HCT116 (cell line): ENCODE data around the gene ZNHIT2. TPM values are rescaled to one million over a fixed set of nuclear protein-coding genes. Genes with fewer than 3 reads are reported as not detected.
"Not testable (repeated sequence)": the region's sequence is repeated elsewhere in the genome, so short reads cannot be mapped to it uniquely, and the experiment has no call there.

ENCODE experiments used
- ATAC-seq: fragments of 200-7000 bp; cut with Tn5 transposase; 2 replicates; pipeline ENCODE4 v1.9.1; 2020; ENCODE audit warnings: mild to moderate bottlenecking, moderate library complexity
- BruUV-seq: library from RNA; stranded (reverse); fragments of 400-500 nt; replicated peaks from 2 replicates; lab custom pipeline; 2021; lab: Mats Ljungman, UMichigan
- CTCF ChIA-PET: fragments of 300-600 bp; sonication (Branson Sonifier 250); formaldehyde crosslinking; loops from one replicate; lab custom pipeline; 2021; ENCODE audit warnings: antibody characterized with exemption; lab: Charles Lee
- POLR2A ChIA-PET: fragments of 300-600, 350-600 bp; sonication (Branson Sonifier 250); formaldehyde crosslinking; loops from one replicate; lab custom pipeline; 2021; ENCODE audit warnings: antibody characterized with exemption; lab: Charles Lee
- RAD21 ChIA-PET, 2 experiments: fragments of 300-600 bp; sonication (Branson Sonifier 250); formaldehyde crosslinking; loops; one replicate each; lab custom pipeline; 2023; ENCODE audit warnings: low total read pairs in 2 of 2; ENCODE audit not compliant: uncharacterized antibody in 2 of 2, unreplicated experiment in 2 of 2, low non-redundant PET in 1 of 2; lab: Charles Lee
- DNase-seq: peaks from one replicate; pipeline ENCODE4 v3.0.0-alpha.2; 2010; ENCODE audit warnings: low read depth, low spot score
- H2AFZ ChIP-seq: fragments of 200-600 bp; shearing (Covaris generic), sonication (generic); 2 replicates; pipeline ENCODE4 v1.6.1; 2017; ENCODE audit warnings: low read depth, mixed run types, mixed read lengths, antibody characterized with exemption, low read length; ENCODE audit not compliant: poor library complexity, severe bottlenecking
- H3K27ac ChIP-seq: 2 replicates; pipeline ENCODE4 v1.5.1; 2012; ENCODE audit warnings: low read depth, low read length
- H3K27me3 ChIP-seq: fragments of 200-600 bp; sonication (generic); 2 replicates; pipeline ENCODE4 v1.6.1; 2016; ENCODE audit warnings: mixed run types, low read length, mixed read lengths; ENCODE audit not compliant: insufficient read depth
- H3K36me3 ChIP-seq, 2 experiments: fragments of 200-500 bp in 1 of 2; fragments of 200-600 bp in 1 of 2; sonication (Bioruptor generic) in 1 of 2; sonication (generic) in 1 of 2; 2 replicates each; pipeline versions ENCODE4 v1.5.1 to v1.6.1; 2014 to 2016; ENCODE audit warnings: low read length in 2 of 2, inconsistent platforms in 1 of 2, mixed read lengths in 1 of 2, mixed run types in 1 of 2; ENCODE audit not compliant: insufficient read depth in 2 of 2, control insufficient read depth in 1 of 2
- H3K4me1 ChIP-seq, 2 experiments: fragments of 200-600 bp in 1 of 2; sonication (generic) in 1 of 2; 2 replicates each; pipeline versions ENCODE4 v1.5.1 to v1.6.1; 2012 to 2017; ENCODE audit warnings: low read length in 2 of 2, inconsistent platforms in 1 of 2, mild to moderate bottlenecking in 1 of 2, mixed read lengths in 1 of 2, mixed run types in 1 of 2, moderate library complexity in 1 of 2; ENCODE audit not compliant: insufficient read depth in 2 of 2, control insufficient read depth in 1 of 2
- H3K4me2 ChIP-seq: fragments of 200-600 bp; sonication (generic); 2 replicates; pipeline ENCODE4 v1.6.1; 2017; ENCODE audit warnings: mixed run types, low read length, mixed read lengths
- H3K4me3 ChIP-seq, 2 experiments: fragments of 200-600 bp in 1 of 2; sonication (generic) in 1 of 2; replicated peaks in 1 of 2; 2 replicates each; pipeline ENCODE4 v1.5.1; 2011 to 2016; ENCODE audit warnings: low read length in 2 of 2, control low read depth in 1 of 2, low read depth in 1 of 2, mild to moderate bottlenecking in 1 of 2, mixed read lengths in 1 of 2, mixed run types in 1 of 2
- H3K79me2 ChIP-seq: fragments of 200-600 bp; sonication (generic); 2 replicates; pipeline ENCODE4 v1.6.1; 2017; ENCODE audit warnings: mild to moderate bottlenecking, mixed run types, low read length, moderate library complexity, mixed read lengths; ENCODE audit not compliant: insufficient read depth
- H3K9ac ChIP-seq: fragments of 200-600 bp; sonication (generic); 2 replicates; pipeline ENCODE4 v1.6.1; 2016; ENCODE audit warnings: low read length, mixed read lengths
- H3K9me2 ChIP-seq: fragments of 200-600 bp; sonication (generic), shearing (Covaris generic); 2 replicates; pipeline ENCODE4 v1.6.1; 2017; ENCODE audit warnings: mixed run types, mild to moderate bottlenecking, moderate library complexity; ENCODE audit not compliant: insufficient read depth
- H3K9me3 ChIP-seq, 2 experiments: fragments of 200-500 bp in 1 of 2; fragments of 200-600 bp in 1 of 2; sonication (Bioruptor generic) in 1 of 2; sonication (generic) in 1 of 2; 2 replicates each; pipeline ENCODE4 v1.6.1; 2014 to 2017; ENCODE audit warnings: low read length in 2 of 2, mixed read lengths in 2 of 2, inconsistent platforms in 1 of 2, low read depth in 1 of 2, mild to moderate bottlenecking in 1 of 2, mixed run types in 1 of 2, moderate library complexity in 1 of 2; ENCODE audit not compliant: control insufficient read depth in 1 of 2, insufficient read depth in 1 of 2
- H4K20me1 ChIP-seq: fragments of 200-600 bp; sonication (generic), shearing (Covaris generic); 2 replicates; pipeline ENCODE4 v1.6.1; 2017; ENCODE audit warnings: mixed run types, mild to moderate bottlenecking, moderate library complexity; ENCODE audit not compliant: insufficient read depth
- CBX3 ChIP-seq: IDR thresholded peaks from 2 replicates; pipeline ENCODE4 v1.6.1; 2012; ENCODE audit warnings: low read depth
- POLR2A ChIP-seq: IDR thresholded peaks from 2 replicates; pipeline ENCODE4 v1.7.0; 2011; ENCODE audit warnings: borderline replicate concordance; ENCODE audit not compliant: insufficient read depth, insufficient read length; ENCODE audit errors: extremely low read depth
- intact Hi-C: fragments of 100-400 bp; cut with micrococcal nuclease; formaldehyde crosslinking; loops from 2 replicates; pipeline ENCODE4 v1.10.0; 2022
- total RNA-seq: library from RNA; stranded (reverse); gene quantifications from one replicate; pipeline ENCODE4 v1.2.1, GENCODE V29; 2021; ENCODE audit not compliant: unreplicated experiment
- TF ChIP-seq, protein P1 (sequence below): IDR thresholded peaks from 2 replicates; pipeline ENCODE4 v1.6.1; 2012

ZNHIT2 gene
- total RNA-seq, 1 experiment from 2014 or later, result 18.8 TPM

- Histone ChIP-seq H3K4me2 (peak overlapping the region; percentile 74), H2AFZ (peak overlapping the region; percentile 37), H3K4me3 (peak overlapping the region; percentile 20 to 29; a peak in 3 of 4 replicates), H3K9ac (peak overlapping the region; percentile 50), H3K4me1 (peaks cover 15 to 29% of the 10 kb centered on the region in 2 experiments), H3K27ac (peak overlapping the region; percentile 89)
- intact Hi-C loops, H3K9me3 ChIP-seq, H3K36me3 ChIP-seq, H3K27me3 ChIP-seq, DNase-seq, H4K20me1 ChIP-seq, POLR2A ChIA-PET, RAD21 ChIA-PET, CTCF ChIA-PET, H3K79me2 ChIP-seq, H3K9me2 ChIP-seq: not testable (repeated sequence)
- BruUV-seq, result TSS peak; percentile 58
- ATAC-seq, result 0 out of 2 replicates have a peak, but pooled peaks have one; percentile 1
These were observed 32.6 kb upstream of the ZNHIT2 start for GRCh38 chr11:65150131-65150508.

DNA sequence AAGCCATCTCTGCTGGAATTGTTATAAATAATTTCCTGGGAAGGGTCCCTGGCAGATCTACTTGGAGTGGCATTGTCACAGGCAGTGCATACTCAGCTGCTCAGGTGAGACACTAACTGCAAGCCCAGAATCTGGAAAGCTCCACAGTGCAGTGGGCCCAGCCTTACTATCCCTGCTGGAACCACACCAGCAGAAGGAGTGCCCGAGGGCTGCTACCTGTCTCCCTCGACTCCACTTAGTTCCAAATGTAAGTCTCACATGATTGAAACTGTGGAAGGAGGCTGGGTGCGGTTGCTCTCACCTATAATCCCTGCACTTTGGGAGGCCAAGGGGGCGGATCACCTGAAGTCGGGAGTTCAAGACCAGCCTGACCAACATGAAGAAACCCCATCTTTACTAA, 31.2 kb upstream of the ZNHIT2 start:
- no peak overlapping the region for H3K4me2 ChIP-seq
- TF ChIP-seq CBX3 (no peak), POLR2A (no peak)
- TF ChIP-seq, protein P1, sequence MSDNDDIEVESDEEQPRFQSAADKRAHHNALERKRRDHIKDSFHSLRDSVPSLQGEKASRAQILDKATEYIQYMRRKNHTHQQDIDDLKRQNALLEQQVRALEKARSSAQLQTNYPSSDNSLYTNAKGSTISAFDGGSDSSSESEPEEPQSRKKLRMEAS, result no peak
- TF ChIP-seq, all 23 proteins: peak for 0
- ChIA-PET CTCF (no interaction called here), RAD21 (no interaction called here), POLR2A (interaction anchor here (0.6 kb wide), 1 partner anchor 358 kb away, joined by 3 read pairs; no protein-coding TSS in a partner anchor)
- H3K4me1 ChIP-seq, result peaks cover 15 to 29% of the 10 kb centered on the region in 2 experiments
- H2AFZ ChIP-seq, result no peak overlapping the region
- no TSS peak for BruUV-seq
- no peaks in the 10 kb centered on the region for H3K79me2 ChIP-seq
- H3K9me2 ChIP-seq, result no peaks in the 10 kb centered on the region
- intact Hi-C loops, result no loop called here
- no peak for DNase-seq
- H3K27me3 ChIP-seq, result no peaks in the 10 kb centered on the region
- H3K9me3 ChIP-seq, result peaks cover 0 to 7% of the 10 kb centered on the region in 2 experiments; a peak in 1 of 4 replicates
- ATAC-seq, result no peak
- no peak overlapping the region for H3K9ac ChIP-seq
- H4K20me1 ChIP-seq, result no peaks in the 10 kb centered on the region
- no peak overlapping the region for H3K27ac ChIP-seq
- no peaks in the 10 kb centered on the region for H3K36me3 ChIP-seq
- no peak overlapping the region for H3K4me3 ChIP-seq
